Daoy (cell line): ENCODE data around the gene ANXA5. TPM values are rescaled to one million over a fixed set of nuclear protein-coding genes. Genes with fewer than 3 reads are reported as not detected.

ENCODE experiments used
- DNase-seq: peaks from one replicate; pipeline ENCODE4 v3.0.0-alpha.2; 2015; ENCODE audit warnings: low read depth
- total RNA-seq: library from RNA; depleted of rRNA; stranded (reverse); fragments of >200 nt; shearing (Covaris generic); gene quantifications from 2 replicates; pipeline ENCODE4 v1.2.3, GENCODE V29; 2014; rRNA removed

Gene ANXA5
- total RNA-seq, 1 experiment from 2014 or later, result 189 TPM

DNA sequence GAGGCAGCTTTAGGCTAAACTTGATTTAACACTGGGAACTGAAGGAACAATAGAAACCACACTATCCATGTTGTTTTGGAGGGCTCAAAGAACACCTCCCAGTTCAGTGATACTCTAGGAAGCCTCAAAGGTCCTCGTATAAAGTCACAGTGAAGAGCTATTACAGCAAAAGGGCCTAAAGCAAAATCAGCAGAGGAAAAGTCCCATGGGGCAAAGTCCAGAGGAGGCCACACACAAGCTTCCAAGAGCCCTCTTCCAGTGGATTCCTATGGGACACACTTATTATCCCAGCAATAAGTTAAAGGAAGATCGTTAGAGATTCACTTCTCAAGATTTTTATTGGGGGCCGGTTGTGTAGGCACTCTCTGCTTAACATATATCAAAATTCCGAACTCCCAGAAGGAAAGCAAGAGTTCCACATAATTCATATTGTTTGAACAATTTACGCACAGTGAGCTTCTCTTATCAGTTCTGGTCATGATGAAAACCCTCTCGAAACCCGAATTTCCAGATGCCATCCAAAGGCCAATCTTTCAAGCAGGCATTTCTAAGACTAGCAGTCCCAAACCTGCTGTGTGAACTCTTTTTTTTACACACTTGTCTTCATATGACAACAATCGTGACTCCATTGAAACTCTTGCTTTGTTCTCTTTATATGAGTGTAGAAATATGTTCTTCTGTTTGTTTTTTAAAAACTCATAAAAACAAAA lies 53.7 kb downstream of the ANXA5 start:
- DNase-seq, result no peak

DNA sequence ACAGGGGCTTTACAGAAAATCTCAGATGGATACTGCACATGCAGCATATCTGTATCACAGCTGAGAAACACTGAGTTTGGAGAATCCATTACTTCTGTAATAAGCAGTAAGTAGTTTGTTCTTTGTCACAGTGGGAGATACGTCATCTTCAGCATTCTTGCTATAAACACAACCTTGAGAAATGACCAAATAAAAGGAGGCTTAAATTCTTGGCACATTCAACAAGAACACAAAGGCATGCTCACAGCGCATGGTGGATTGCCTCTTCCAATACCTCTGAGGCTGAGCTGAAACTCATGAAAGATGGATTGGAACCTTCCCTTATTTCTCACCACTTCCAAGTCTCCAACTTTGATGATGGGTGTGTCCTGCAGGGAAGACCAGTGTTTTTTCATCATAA lies 54.5 kb downstream of the ANXA5 start:
- no peak for DNase-seq

DNA sequence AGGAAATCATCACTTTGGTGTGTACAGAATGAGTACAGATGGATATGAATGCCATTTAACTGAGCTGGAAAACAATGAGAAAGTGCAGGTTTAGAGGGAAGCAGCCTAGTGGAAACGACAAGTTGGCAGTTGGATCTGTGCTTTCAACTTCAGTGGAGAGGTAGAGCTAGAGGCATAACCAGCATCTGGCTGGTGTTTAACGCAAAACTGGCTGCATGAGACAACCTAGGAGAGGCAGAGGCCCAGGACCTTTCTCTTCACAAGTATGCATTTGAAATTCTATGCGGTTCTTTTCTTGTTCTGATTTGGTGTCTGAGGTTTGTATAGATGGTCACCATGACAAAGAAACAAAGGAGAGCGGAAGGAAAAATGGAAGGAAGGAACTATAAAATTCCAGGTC lies 63.1 kb downstream of the ANXA5 start:
- DNase-seq, result no peak

DNA sequence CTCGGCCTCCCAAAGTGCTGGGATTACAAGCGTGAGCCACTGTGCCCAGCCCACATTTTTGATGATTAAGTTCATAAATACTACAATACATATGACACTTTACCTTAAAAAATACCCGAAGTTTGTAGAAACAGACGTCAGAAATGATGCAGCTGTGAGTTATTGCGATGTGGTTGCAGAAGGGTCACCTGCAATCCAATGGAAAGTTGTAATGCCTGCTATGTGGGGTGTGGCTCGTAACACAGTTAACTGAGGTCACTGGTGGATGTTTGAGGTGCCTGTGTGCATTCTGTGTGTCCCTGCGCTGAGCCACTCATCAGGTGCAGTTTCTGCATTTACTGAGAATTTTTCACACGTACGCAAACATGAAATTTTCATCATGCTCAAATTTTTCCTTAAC lies 64.1 kb downstream of the ANXA5 start:
- DNase-seq, result no peak

Other genes with a start within 250 kb of the ANXA5 start
- gene SMIM43, start 68.2 kb upstream of the ANXA5 start, total RNA-seq, result 0.29 TPM in 1 of 2 replicates, not detected in the other
- 71.6 and 73.5 TPM in 2 replicates for gene EXOSC9, start 104.3 kb upstream of the ANXA5 start, total RNA-seq
- 124 and 154 TPM in 2 replicates for gene CCNA2, start 126.9 kb upstream of the ANXA5 start, total RNA-seq
- gene BBS7, start 173.5 kb upstream of the ANXA5 start, total RNA-seq, result 12.7 and 24.1 TPM in 2 replicates